SK-N-SH (cell line): Measurements from ENCODE around the gene ZSCAN22. TPM values are rescaled to one million over a fixed set of nuclear protein-coding genes. Genes with fewer than 3 reads are reported as not detected.
A peak's percentile ranks its signal among the peaks of the same experiment; 100 is the strongest.

Experiments
- CTCF ChIA-PET: fragments of 300-600, 350-600 bp; formaldehyde crosslinking; extraction: SDS; loops from one replicate; lab custom pipeline; 2021; lab: Yijun Ruan, JAX
- POLR2A ChIA-PET: fragments of 350-600 bp; sonication (Branson Sonifier 250); formaldehyde crosslinking; extraction: SDS; loops from one replicate; lab custom pipeline; 2020; ENCODE audit warnings: antibody characterized with exemption, inconsistent platforms; lab: Yijun Ruan, JAX
- DNase-seq: peaks from one replicate; pipeline ENCODE4 v3.0.0; 2012
- H2AFZ ChIP-seq: fragments of 200-600 bp; sonication (generic); 2 replicates; pipeline ENCODE4 v1.8.1; 2016; ENCODE audit warnings: antibody characterized with exemption, mild to moderate bottlenecking, low read depth
- H3F3A ChIP-seq: fragments of 200-600 bp; sonication (generic); replicated peaks from 2 replicates; pipeline ENCODE3; 2016; ENCODE audit warnings: antibody characterized with exemption, mild to moderate bottlenecking; ENCODE audit not compliant: insufficient read depth
- H3K27ac ChIP-seq, 2 experiments: fragments of 200-500 bp in 1 of 2; fragments of 200-600 bp in 1 of 2; sonication (Bioruptor generic) in 1 of 2; sonication (generic), shearing (Covaris generic) in 1 of 2; 2 replicates each; pipeline versions ENCODE4 v1.5.1 to v1.6.1; 2014 to 2016; ENCODE audit warnings: low read depth in 2 of 2, inconsistent platforms in 1 of 2, low read length in 1 of 2, mild to moderate bottlenecking in 1 of 2, mixed read lengths in 1 of 2
- H3K27me3 ChIP-seq: fragments of 200-600 bp; sonication (generic), shearing (Covaris generic); 2 replicates; pipeline ENCODE4 v1.6.1; 2016; ENCODE audit warnings: mixed run types; ENCODE audit not compliant: insufficient read depth
- H3K36me3 ChIP-seq, 2 experiments: fragments of 200-500 bp in 1 of 2; fragments of 200-600 bp in 1 of 2; sonication (Bioruptor generic) in 1 of 2; sonication (generic) in 1 of 2; replicated peaks in 1 of 2; 2 replicates each; pipeline versions ENCODE3 to v1.5.1; 2014 to 2016; ENCODE audit warnings: low read length in 1 of 2, mild to moderate bottlenecking in 1 of 2; ENCODE audit not compliant: insufficient read depth in 2 of 2, control insufficient read depth in 1 of 2
- H3K4me1 ChIP-seq, 2 experiments: fragments of 200-500 bp in 1 of 2; fragments of 200-600 bp in 1 of 2; sonication (Bioruptor generic) in 1 of 2; sonication (generic), shearing (Covaris generic) in 1 of 2; 2 replicates each; pipeline versions ENCODE4 v1.5.1 to v1.6.1; 2014 to 2016; ENCODE audit warnings: low read depth in 1 of 2, low read length in 1 of 2, mixed run types in 1 of 2; ENCODE audit not compliant: insufficient read depth in 2 of 2, control insufficient read depth in 1 of 2
- H3K4me2 ChIP-seq: fragments of 200-600 bp; sonication (generic), shearing (Covaris generic); 2 replicates; pipeline ENCODE4 v1.6.1; 2017; ENCODE audit warnings: mixed run types
- H3K4me3 ChIP-seq, 2 experiments: fragments of 200-500 bp in 1 of 2; fragments of 200-600 bp in 1 of 2; sonication (Bioruptor generic) in 1 of 2; sonication (generic), shearing (Covaris generic) in 1 of 2; 2 replicates each; pipeline versions ENCODE4 v1.5.1 to v1.8.1; 2014 to 2016; ENCODE audit warnings: low read depth in 2 of 2, inconsistent platforms in 1 of 2, low read length in 1 of 2, mild to moderate bottlenecking in 1 of 2, mixed read lengths in 1 of 2, moderate library complexity in 1 of 2
- H3K79me2 ChIP-seq: fragments of 200-600 bp; sonication (generic); 2 replicates; pipeline ENCODE4 v1.8.1; 2017; ENCODE audit warnings: mild to moderate bottlenecking; ENCODE audit not compliant: insufficient read depth
- H3K9ac ChIP-seq: fragments of 200-600 bp; sonication (generic); 2 replicates; pipeline ENCODE4 v1.6.1; 2017; ENCODE audit warnings: mixed run types
- H3K9me2 ChIP-seq: fragments of 200-600 bp; sonication (generic); 2 replicates; pipeline ENCODE4 v1.6.1; 2017; ENCODE audit warnings: mixed run types
- H3K9me3 ChIP-seq: fragments of 200-600 bp; sonication (generic); 2 replicates; pipeline ENCODE4 v1.6.1; 2017; ENCODE audit warnings: mixed run types, mild to moderate bottlenecking, moderate library complexity
- H4K20me1 ChIP-seq: fragments of 200-600 bp; sonication (generic); 2 replicates; pipeline ENCODE4 v1.6.1; 2017; ENCODE audit warnings: mild to moderate bottlenecking, mixed run types; ENCODE audit not compliant: insufficient read depth
- CHD2 ChIP-seq: fragments of 150-350 bp; IDR thresholded peaks from 2 replicates; pipeline ENCODE4 v1.6.1; 2018; ENCODE audit warnings: low read length; ENCODE audit not compliant: partially characterized antibody
- EP300 ChIP-seq, 2 experiments: IDR thresholded peaks; 2 replicates each; pipeline versions ENCODE4 v1.4.0 to v1.6.1; 2012; ENCODE audit warnings: borderline replicate concordance in 1 of 2, low read depth in 1 of 2, low read length in 1 of 2
- EZH2phosphoT487 ChIP-seq: fragments of 200-600 bp; sonication (generic); IDR thresholded peaks from 2 replicates; pipeline ENCODE4 v1.6.1; 2017; ENCODE audit warnings: low read depth, mixed run types, mild to moderate bottlenecking, antibody characterized with exemption, moderate library complexity, borderline replicate concordance
- FOXJ3 ChIP-seq: sonication (generic); formaldehyde crosslinking; IDR thresholded peaks from 2 replicates; pipeline ENCODE4 v1.5.1; 2020; ENCODE audit warnings: mild to moderate bottlenecking, missing genetic modification reagents
- FOXM1 ChIP-seq: IDR thresholded peaks from 2 replicates; pipeline ENCODE4 v1.4.0; 2012; ENCODE audit warnings: low read depth, mild to moderate bottlenecking
- GABPA ChIP-seq: IDR thresholded peaks from 2 replicates; pipeline ENCODE4 v1.4.0; 2012; ENCODE audit warnings: low read depth, mild to moderate bottlenecking
- GATA2 ChIP-seq: sonication (generic); formaldehyde crosslinking; IDR thresholded peaks from 2 replicates; pipeline ENCODE4 v1.5.0; 2020; ENCODE audit warnings: mild to moderate bottlenecking, missing genetic modification reagents
- JUND ChIP-seq: IDR thresholded peaks from 2 replicates; pipeline ENCODE4 v1.4.0; 2012
- MEF2A ChIP-seq: IDR thresholded peaks from 2 replicates; pipeline ENCODE4 v1.4.0; 2012; ENCODE audit warnings: low read depth, borderline replicate concordance
- NFIC ChIP-seq: IDR thresholded peaks from 2 replicates; pipeline ENCODE4 v1.4.0; 2012; ENCODE audit warnings: borderline replicate concordance
- NRF1 ChIP-seq: IDR thresholded peaks from 2 replicates; pipeline ENCODE4 v1.6.1; 2012; ENCODE audit warnings: low read depth, mild to moderate bottlenecking, low read length
- PBX3 ChIP-seq: IDR thresholded peaks from 2 replicates; pipeline ENCODE4; 2012
- RAD21 ChIP-seq: IDR thresholded peaks from 2 replicates; pipeline ENCODE4 v1.6.1; 2012; ENCODE audit warnings: mild to moderate bottlenecking, low read length
- RCOR1 ChIP-seq: fragments of 150-350 bp; IDR thresholded peaks from 2 replicates; pipeline ENCODE4 v1.6.1; 2017; ENCODE audit warnings: antibody characterized with exemption, low read length
- SIN3A ChIP-seq: IDR thresholded peaks from 2 replicates; pipeline ENCODE4 v1.6.1; 2012; ENCODE audit warnings: low read depth, mild to moderate bottlenecking, low read length, moderate library complexity, borderline replicate concordance
- SMC3 ChIP-seq: IDR thresholded peaks from 2 replicates; pipeline ENCODE4 v1.6.1; 2012; ENCODE audit warnings: low read depth, low read length, improper control_type of control experiment
- USF1 ChIP-seq: IDR thresholded peaks from 2 replicates; pipeline ENCODE4 v1.4.0; 2012; ENCODE audit warnings: low read depth, borderline replicate concordance
- USF2 ChIP-seq: fragments of 150-350 bp; IDR thresholded peaks from 2 replicates; pipeline ENCODE4 v1.6.1; 2017; ENCODE audit warnings: antibody characterized with exemption, low read length, low read depth, borderline replicate concordance
- YY1 ChIP-seq: IDR thresholded peaks from 2 replicates; pipeline ENCODE4 v1.4.0; 2012; ENCODE audit warnings: low read depth, mild to moderate bottlenecking
- ZBTB33 ChIP-seq: IDR thresholded peaks from 2 replicates; pipeline ENCODE4 v1.4.0; 2012; ENCODE audit warnings: low read depth, borderline replicate concordance
- WGBS: methylation state at CpG from one replicate; pipeline ENCODE4 v1.1.6; 2017; ENCODE audit warnings: low lambda C conversion rate; 5-methylcytosine and 5-hydroxymethylcytosine counted together
- polyA plus RNA-seq, 3 experiments: library from polyadenylated mRNA; depleted of rRNA; stranded (reverse); fragments of >200 nt; gene quantifications; 2 replicates each; pipeline ENCODE4 v1.2.3, GENCODE V29; 2012

ZSCAN22 gene
- polyA plus RNA-seq, 1 of the 3 experiments (the other 2 are of a cell fraction), result 2.3 TPM

GRCh38 chr19:58382997-58383603 is 56.3 kb downstream of the ZSCAN22 start:
- CTCF ChIA-PET, result no interaction called here
- no peak overlapping the region for H2AFZ ChIP-seq
- H3K27me3 ChIP-seq, result no peaks in the 10 kb centered on the region
- peaks cover under 1 to 1% of the 10 kb centered on the region in 2 experiments for H3K36me3 ChIP-seq
- H3K9me3 ChIP-seq, result no peaks in the 10 kb centered on the region
- H3K27ac ChIP-seq, result no peak overlapping the region
- 92% methylated on average over 4 of the region's 6 CpGs for WGBS
- H3K79me2 ChIP-seq, result peaks cover 42% of the 10 kb centered on the region
- peaks cover 3% of the 10 kb centered on the region; the same call in 1 of the 2 replicates for H4K20me1 ChIP-seq
- TF ChIP-seq YY1 (no peak), ZBTB33 (no peak), RCOR1 (no peak), SMC3 (no peak), FOXM1 (no peak), GABPA (no peak), JUND (no peak), EP300 (IDR thresholded peaks at IDR 0.05; ENCODE audit: borderline replicate concordance in 1 of 2, low read depth in 1 of 2, low read length in 1 of 2) (no peak), USF1 (no peak), GATA2 (no peak), MEF2A (no peak)
- POLR2A ChIA-PET, result no interaction called here
- H3K4me3 ChIP-seq, result no peak overlapping the region
- DNase-seq, result no peak
- no peak overlapping the region for H3K4me2 ChIP-seq
- H3K9ac ChIP-seq, result no peak overlapping the region
- H3K4me1 ChIP-seq, result peaks cover 13 to 35% of the 10 kb centered on the region in 2 experiments; a peak in 3 of 4 replicates
- H3F3A ChIP-seq, result peaks cover 12% of the 10 kb centered on the region
- no peaks in the 10 kb centered on the region for H3K9me2 ChIP-seq

- no peak for DNase-seq
- peaks cover 17% of the 10 kb centered on the region for H4K20me1 ChIP-seq
- ChIA-PET POLR2A (interaction anchor here (2.1 kb wide), 1 partner anchor 23 kb away, joined by 6 read pairs; the partner anchor contains the start of gene ZNF497), CTCF (no interaction called here)
- H3F3A ChIP-seq, result peaks cover 8% of the 10 kb centered on the region
- peak overlapping the region; percentile 95 to 99; a peak in 3 of 4 replicates for H3K27ac ChIP-seq
- peak overlapping the region in 1 of 2 experiments; percentile 87; a peak in 3 of 4 replicates for H3K4me3 ChIP-seq
- H3K79me2 ChIP-seq, result peaks cover 61% of the 10 kb centered on the region
- no peaks in the 10 kb centered on the region for H3K9me3 ChIP-seq
- no peak overlapping the region for H3K9ac ChIP-seq
- 83% methylated on average over 6 of the region's 9 CpGs for WGBS
- H3K4me1 ChIP-seq, result peaks cover 21 to 31% of the 10 kb centered on the region in 2 experiments; a peak in 3 of 4 replicates
- peaks cover 14 to 22% of the 10 kb centered on the region in 2 experiments for H3K36me3 ChIP-seq
- no peaks in the 10 kb centered on the region for H3K9me2 ChIP-seq
- H3K27me3 ChIP-seq, result no peaks in the 10 kb centered on the region
- H2AFZ ChIP-seq, result no peak overlapping the region
- peak overlapping the region; percentile 85 for H3K4me2 ChIP-seq
- TF ChIP-seq GABPA (no peak), USF2 (no peak), PBX3 (no peak), CHD2 (no peak), SIN3A (no peak), EP300 (IDR thresholded peaks at IDR 0.05; ENCODE audit: borderline replicate concordance in 1 of 2, low read depth in 1 of 2, low read length in 1 of 2) (no peak), NRF1 (no peak), FOXJ3 (CRISPR knock-in tag) (no peak), ZBTB33 (no peak), EZH2phosphoT487 (no peak), NFIC (no peak), RAD21 (no peak)
Measured at GRCh38 chr19:58385313-58385890, 58.6 kb downstream of the ZSCAN22 start.
